GM19372 (cell line): ENCODE results near the gene ZNF587.
A peak's percentile ranks its signal among the peaks of the same experiment; 100 is the strongest.
"Not testable (repeated sequence)": the region's sequence is repeated elsewhere in the genome, so short reads cannot be mapped to it uniquely, and the experiment has no call there.

Experiments
- ATAC-seq: cut with Tn5 transposase; IDR thresholded peaks from one replicate; pipeline ENCODE4 v1.9.1; 2021; ENCODE audit warnings: mild to moderate bottlenecking, low read depth, moderate library complexity; ENCODE audit not compliant: unreplicated experiment

ZNF587 gene

DNA sequence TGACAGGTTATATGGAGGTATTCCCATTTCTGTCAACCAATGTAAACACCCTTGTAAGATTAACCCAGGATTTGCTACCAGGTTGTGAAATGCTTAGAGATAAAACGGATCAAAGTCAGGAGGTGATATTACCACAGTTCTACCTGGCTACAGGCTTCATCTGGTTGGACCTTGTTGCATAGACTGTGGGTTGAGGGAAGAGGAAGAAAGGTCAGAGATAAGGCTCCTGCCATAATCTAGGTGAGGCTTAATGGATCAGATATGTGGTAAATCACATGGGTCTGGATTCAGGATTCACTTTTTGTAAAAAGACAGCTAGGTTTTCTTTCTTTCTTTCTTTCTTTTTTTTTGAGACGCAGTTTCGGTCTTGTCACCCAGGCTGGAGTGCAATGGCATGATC lies 28.2 kb upstream of the ZNF587 start:
- ATAC-seq = not testable (repeated sequence)

DNA sequence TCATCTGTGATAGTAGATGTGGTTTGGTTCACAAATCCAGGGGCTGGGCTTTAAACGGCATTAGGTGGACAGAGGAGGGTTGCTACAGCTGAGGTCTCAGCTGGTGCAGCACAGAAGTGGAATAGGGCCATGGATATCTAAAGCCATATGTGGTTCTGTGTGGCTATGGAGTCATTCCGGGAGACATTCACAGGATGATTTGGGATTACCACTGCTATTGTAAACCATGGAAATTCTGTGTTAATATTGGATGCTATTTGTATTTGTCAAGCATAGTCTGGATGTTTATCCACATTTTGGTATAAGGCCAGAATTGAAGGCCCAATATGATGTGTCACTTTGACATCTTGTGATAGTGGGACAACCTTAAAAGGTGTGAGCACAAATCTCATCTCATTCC lies 26.5 kb upstream of the ZNF587 start:
- ATAC-seq = not testable (repeated sequence)

GRCh38 chr19:57823608-57824007 lies 26.1 kb upstream of the ZNF587 start:
- ATAC-seq = not testable (repeated sequence)

DNA sequence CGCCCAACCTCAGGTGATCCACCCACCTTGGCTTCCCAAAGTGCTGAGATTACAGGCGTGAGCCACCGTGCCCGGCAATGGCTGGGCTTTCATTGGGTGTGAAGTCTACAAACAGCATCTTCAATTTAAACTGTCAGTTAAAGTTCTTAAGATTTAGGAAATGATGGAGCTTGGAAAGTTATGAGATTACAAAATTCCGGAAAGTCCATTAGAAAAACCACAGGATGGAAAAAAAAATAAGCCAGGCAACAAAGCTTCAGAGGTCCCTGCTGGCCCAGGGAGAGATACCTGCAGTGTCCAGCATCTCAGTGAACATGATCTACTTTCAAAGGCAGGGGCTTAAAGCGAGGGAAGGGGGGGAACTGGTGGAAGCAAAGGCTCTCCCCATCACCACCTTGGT lies 24.1 kb upstream of the ZNF587 start:
- ATAC-seq = no peak

GRCh38 chr19:57829316-57829715 lies 20.3 kb upstream of the ZNF587 start:
- no peak for ATAC-seq

DNA sequence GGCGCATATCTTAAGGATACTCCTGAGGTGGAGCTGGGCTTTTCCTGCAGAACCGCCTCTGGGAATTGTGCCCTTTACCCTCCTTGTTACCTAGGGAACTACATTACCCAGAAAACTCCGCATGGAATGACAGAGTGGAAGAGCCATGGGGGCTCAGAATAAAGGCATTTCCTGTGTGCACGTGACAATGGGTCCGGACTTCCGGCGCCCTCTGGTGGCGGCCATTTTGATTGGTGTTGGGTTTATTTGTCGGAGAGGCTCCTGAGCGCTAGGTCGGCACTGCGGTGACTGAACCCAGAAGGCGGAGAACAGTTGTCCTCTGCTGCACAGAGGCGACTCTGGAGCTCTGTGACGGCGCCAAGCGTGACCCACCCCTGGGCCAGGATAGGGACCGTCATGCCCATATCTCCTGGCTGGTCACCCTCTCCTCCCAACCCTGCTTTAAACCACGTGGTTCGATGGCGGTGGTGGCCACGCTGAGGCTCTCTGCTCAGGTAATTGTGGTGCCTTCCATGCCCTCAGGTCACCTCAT lies 19.5 kb upstream of the ZNF587 start, which contains the start of gene ZNF587B:
ZNF587B (plus strand) TSS at position 229 of the 532 bp plus-strand sequence; CDS start at position 459, 230 bp downstream.
- ATAC-seq = no peak

GRCh38 chr19:57836991-57837390 lies 12.7 kb upstream of the ZNF587 start:
- not testable (repeated sequence) for ATAC-seq

DNA sequence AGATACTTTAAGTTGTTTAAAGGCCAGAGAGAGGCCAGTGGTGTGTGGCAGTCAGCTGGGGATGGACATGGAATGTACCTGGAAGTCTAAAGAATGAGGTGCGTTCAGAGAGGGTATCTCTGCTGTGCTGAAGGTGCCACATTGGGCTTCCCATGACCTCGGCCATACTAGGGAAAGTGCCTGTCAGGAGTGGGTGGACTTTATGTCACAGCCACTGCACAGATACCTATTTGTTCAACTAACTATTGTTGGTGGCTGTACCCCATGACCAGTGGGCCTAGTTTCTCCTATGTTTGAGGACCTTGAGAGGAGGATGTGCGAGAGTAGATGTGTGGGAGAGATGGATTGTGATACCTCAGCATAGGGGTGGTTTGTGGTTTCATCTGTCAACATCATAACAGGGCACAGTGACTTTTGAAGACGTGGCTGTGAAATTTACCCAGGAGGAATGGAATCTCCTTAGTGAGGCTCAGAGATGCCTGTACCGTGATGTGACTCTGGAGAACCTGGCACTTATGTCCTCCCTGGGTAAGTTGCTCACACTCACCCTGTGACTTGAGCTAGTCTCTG lies 11.0 kb upstream of the ZNF587 start:
- ATAC-seq = not testable (repeated sequence)

- ATAC-seq = no peak
Measured at GRCh38 chr19:57841122-57841763, 8.4 kb upstream of the ZNF587 start.

DNA sequence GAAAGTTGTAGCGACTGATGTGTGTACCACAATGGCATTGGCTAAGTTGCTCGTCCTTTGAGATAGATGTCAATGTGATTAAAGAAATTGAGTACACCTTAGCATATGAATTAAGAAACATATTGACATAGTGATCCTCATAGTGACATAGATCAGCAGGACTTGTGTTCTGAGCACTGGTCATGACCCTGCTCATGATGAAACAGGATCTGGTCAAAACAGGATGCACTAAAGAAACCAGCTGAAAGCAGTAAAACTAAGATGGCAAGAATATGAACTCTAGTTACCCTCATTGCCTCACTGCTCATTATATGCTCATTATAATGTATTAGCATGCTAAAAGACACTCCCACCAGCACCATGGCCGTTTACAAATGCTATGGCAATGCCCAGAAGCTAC lies 2.5 kb upstream of the ZNF587 start:
- not testable (repeated sequence) for ATAC-seq

GRCh38 chr19:57849162-57849665 lies 445 bp upstream of the ZNF587 start:
- peak; percentile 18 for ATAC-seq

- ATAC-seq = no peak
Measured at GRCh38 chr19:57850553-57851017, 926 bp downstream of the ZNF587 start.

GRCh38 chr19:57851812-57852603 lies 2.3 kb downstream of the ZNF587 start:
- ATAC-seq = not testable (repeated sequence)

GRCh38 chr19:57854117-57854516 lies 4.5 kb downstream of the ZNF587 start:
- not testable (repeated sequence) for ATAC-seq

DNA sequence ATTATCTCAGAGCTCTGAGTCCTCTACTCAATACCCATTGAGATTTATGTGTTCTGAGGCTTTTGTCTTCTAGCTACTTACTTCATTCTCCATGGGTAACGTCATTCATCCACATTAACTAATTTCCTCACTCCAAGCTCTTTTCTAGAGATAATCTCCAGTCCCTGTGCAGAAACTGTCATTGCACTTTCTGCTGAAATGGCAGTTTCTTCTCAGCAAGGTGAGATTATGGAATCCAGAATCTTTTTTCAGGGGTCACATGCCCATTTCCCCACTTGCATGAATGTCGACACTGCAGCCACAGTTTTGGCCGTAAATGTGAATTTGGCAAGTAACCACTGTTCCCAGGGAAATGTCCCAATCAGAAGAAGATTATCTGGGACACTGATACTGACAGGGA lies 12.7 kb downstream of the ZNF587 start:
- not testable (repeated sequence) for ATAC-seq

DNA sequence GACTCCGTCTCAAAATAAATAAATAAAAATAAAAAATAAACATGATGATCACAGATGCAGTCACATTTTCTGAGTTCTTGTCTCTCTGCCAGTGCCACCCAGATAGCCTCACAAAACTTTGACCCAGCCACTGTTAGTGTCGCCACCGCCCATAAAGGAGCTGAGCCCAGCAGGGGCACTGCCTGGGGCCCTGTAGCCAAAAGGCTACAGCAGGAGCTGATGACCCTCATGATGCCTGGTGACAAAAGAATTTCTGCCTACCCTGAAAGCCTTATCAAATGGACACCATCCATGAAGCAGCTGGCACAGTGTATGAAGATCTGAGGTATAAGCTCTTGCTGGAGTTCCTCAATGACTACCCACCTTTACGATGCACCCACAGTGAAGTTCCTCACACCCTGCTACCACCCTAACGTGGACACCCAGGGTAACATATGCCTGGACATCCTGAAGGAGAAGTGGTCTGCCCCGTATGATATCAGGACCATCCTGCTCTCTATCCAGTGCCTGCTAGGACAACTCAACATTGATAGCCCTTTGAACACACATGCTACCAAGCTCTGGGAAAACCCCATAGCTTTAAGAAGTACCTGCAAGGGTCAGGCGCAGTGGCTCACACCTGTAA lies 18.3 kb downstream of the ZNF587 start:
- no peak for ATAC-seq

DNA sequence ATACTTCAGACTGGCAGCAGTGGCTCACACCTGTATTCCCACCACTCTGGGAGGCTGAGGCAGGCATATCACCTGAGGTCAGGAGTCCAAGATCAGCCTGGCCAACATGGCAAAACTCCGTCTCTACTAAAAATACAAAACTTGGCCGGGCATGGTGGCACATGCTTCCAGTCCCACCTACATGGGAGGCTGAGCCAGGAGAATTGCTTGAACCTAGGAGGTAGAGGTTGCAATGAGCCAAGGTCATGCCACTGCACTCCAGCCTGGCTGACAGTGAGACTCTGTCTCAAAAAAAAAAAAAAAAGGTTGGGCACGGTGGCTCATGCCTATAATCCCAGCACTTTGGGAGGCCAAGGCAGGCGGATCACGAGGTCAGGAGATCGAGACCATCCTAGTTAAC lies 20.0 kb downstream of the ZNF587 start:
- not testable (repeated sequence) for ATAC-seq

DNA sequence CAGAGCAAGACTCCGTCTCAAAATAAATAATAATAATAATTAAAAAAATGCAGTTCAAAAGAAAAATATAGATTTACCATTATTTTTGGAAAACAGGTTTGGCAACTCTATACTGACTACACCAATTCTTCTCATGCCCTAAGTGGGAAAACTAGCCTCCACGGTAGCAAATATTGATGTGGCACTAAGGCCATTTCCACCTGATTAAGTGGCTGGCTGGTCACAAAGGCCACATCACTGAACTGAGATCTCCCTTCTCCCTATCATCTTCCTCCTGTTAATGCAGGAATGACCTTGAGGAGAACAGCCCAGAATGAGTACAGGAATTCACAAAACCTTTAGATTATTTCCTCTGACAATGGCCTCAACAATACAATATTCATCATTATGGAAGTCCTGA lies 20.6 kb downstream of the ZNF587 start:
- no peak for ATAC-seq

DNA sequence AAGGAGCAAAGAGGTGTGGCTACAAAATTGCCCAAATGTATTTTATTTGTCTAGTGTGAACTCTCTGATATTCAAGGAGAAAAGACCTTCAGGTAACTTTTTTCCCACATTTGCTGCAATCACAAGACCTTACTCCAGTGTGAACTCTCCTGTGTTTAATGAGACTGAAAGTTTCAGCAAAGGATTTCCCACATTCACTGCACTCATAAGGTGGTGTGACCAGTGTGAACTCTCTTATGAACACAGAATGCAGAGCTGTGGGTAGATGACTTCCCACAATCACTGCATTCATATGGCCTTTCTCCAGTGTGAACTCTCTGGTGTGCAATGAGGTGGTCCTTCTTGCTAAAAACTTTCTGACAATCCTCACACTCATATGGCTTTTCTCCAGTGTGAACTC lies 22.8 kb downstream of the ZNF587 start:
- no peak for ATAC-seq
